AML-193 (cell line): ENCODE data around the gene IL20RA.
A peak's percentile ranks its signal among the peaks of the same experiment; 100 is the strongest.
"Not testable (repeated sequence)": the region's sequence is repeated elsewhere in the genome, so short reads cannot be mapped to it uniquely, and the experiment has no call there.

Experiments
- DNase-seq, 2 experiments: peaks; one replicate each; lab custom pipeline; 2025; lab: John Stamatoyannopoulos, UW

The IL20RA gene

GRCh38 chr6:136971609-136972008 is 73.2 kb downstream of the IL20RA start:
- no peak for DNase-seq

- DNase-seq = no peak
Measured at GRCh38 chr6:136969930-136970329, 74.8 kb downstream of the IL20RA start.

GRCh38 chr6:136969433-136969832 is 75.3 kb downstream of the IL20RA start:
- no peak for DNase-seq

GRCh38 chr6:136968837-136969236 is 75.9 kb downstream of the IL20RA start:
- no peak for DNase-seq

GRCh38 chr6:136967876-136968752 is 76.7 kb downstream of the IL20RA start:
- DNase-seq = peak; percentile 71 to 73

DNA sequence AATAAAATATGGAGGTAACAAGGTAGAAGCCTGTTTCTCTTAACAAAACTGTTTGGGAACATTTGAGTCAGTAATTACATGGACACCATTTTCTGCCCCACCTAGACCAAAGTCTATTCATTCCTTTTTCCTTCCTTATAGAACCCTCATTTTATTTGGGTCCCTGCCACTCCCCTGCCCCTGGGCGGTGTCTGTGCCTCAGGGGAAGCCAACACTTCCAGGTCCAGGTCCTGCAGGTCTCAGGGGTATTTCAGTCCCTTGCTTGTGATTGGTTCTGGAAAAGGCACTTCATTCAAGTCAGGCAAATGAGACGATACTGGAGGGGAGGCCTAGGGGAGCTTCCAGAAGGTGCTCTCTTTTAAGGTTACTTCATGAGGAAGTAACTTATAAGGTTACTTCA is 80.4 kb downstream of the IL20RA start:
- DNase-seq = no peak

DNA sequence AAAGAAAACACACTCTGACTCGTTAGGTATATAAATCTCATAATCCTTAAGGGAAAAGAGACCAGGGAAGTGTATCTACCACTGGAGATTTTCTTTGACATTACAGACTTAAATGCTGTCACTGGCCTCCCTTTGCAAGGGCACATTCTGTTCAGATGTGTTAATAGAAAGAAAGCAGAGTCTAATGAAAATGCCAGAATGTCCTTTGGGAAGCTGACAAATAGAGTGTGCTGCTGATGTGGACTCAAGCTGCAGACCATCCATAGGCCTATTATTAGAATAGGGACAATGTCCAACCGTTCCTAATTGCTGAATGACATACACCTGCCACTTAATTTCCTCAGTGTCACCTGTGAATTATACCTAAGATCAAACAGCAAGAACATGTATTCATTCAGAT is 81.5 kb downstream of the IL20RA start:
- DNase-seq = no peak

- DNase-seq = no peak
Measured at GRCh38 chr6:136962661-136963060, 82.1 kb downstream of the IL20RA start.

- no peak for DNase-seq
Measured at GRCh38 chr6:136961848-136962247, 82.9 kb downstream of the IL20RA start.

DNA sequence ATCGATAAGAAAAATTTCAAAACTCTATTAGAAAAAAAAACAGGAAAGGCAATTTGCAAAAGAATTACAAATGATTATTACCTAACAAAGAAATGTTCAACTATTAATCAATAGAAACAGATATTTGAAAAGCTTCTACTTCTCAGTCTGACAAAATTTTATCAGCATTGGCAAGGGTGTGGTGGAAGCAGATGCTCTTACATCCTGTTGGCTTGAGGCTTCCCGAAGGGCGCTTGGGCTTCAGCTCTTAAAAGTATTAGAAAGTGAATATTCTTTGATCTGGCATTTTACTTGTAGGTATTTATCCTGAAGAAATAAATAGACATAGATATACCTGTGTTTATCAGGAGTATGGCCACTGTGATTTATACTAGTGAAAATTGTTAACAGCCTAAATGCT is 84.0 kb downstream of the IL20RA start:
- DNase-seq = no peak

DNA sequence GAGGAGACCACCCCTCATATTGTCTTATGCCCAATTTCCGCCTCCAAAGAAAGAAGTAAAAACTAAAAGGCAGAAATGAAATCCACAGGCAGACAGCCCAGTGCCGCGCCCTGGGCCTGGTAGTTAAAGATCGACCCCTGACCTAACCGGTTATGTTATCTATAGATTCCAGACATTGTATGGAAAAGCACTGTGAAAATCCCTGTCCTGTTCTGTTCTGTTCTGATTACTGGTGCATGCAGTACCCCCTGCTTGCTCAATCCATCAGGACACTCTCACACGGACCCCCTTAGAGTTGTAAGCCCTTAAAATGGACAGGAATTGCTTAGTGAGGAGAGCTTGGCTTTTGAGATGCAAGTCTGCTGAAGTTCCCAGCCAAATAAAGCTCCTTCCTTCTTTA is 84.8 kb downstream of the IL20RA start:
- DNase-seq = not testable (repeated sequence)

- DNase-seq = no peak
Measured at GRCh38 chr6:136959471-136959891, 85.3 kb downstream of the IL20RA start.

GRCh38 chr6:136958168-136958567 is 86.6 kb downstream of the IL20RA start:
- DNase-seq = no peak

- no peak for DNase-seq
Measured at GRCh38 chr6:136956590-136957544, 87.9 kb downstream of the IL20RA start.

DNA sequence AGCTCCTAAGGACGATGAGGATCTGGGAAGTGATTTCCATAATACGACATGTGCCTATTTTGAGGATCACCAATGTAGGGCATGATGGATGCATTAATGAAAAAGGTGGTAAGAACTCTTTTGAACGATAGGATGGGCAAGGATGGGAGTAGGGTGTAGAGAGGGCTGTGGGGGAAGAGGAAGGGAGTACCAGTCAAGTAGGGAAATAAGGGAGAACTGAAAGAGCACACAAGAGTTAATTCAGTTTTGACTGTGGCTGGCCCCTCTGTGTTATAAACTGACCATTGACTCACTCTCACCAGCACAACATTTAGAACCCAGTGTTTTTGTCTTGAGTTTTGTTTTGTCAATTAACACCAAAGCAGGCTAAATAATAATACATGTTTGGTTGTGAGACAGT is 89.6 kb downstream of the IL20RA start:
- DNase-seq = no peak

- DNase-seq = no peak
Measured at GRCh38 chr6:136952714-136953260, 92.0 kb downstream of the IL20RA start.

DNA sequence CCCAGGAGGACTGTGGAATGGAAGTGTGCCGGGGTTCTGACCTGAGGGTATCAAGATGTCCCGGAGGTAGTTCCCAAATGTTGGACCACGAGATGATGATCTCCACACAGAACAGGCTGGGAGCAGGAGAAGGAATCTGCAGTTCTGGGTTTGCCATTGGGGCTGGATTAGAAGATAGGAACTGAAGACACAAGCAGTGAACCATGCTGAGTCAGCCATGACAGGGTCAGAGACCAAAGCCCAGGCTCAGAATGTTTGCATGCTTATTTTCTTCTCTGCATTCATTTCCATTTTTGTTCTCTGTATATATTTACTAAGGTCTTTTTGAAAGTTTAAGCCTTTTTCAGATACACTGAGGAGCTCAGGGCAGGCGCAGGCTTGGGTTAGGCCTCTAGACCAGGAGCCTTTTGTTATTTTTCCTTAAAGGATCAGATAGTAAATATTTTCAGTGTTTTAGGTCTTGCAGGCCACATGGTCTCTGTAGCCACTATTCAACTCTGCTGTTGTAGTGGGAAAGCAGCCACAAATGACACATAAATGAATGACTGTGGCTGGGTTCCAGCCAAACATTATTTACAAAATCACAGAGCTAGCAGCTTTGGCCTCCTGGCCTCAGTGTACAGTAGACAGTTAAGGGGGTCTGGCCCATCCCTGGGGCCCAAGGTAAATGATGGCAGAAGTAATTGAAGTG is 94.2 kb downstream of the IL20RA start:
- DNase-seq = no peak
